Neuronal stem cell (in vitro differentiated cells): ENCODE measurements around the gene GHITM.

Experiments
- DNase-seq: peaks from one replicate; pipeline ENCODE4 v3.0.0-alpha.2; 2013; ENCODE audit warnings: low spot score
- H2AFZ ChIP-seq: one replicate; pipeline ENCODE4 v1.6.1; 2013; ENCODE audit warnings: mild to moderate bottlenecking, low read length, inconsistent platforms
- H2AK5ac ChIP-seq: 2 replicates; pipeline ENCODE4 v1.6.1; 2013; ENCODE audit warnings: low read depth, mild to moderate bottlenecking, inconsistent platforms, low read length, moderate library complexity, mixed read lengths
- H2BK120ac ChIP-seq: 2 replicates; pipeline ENCODE4 v1.6.1; 2013; ENCODE audit warnings: low read depth, mild to moderate bottlenecking, inconsistent platforms, low read length, moderate library complexity, mixed read lengths
- H2BK12ac ChIP-seq: one replicate; pipeline ENCODE4 v1.6.1; 2013; ENCODE audit warnings: low read length, inconsistent platforms
- H2BK15ac ChIP-seq: 2 replicates; pipeline ENCODE4 v1.6.1; 2013; ENCODE audit warnings: mild to moderate bottlenecking, low read length, inconsistent platforms, mixed read lengths
- H2BK5ac ChIP-seq: one replicate; pipeline ENCODE4 v1.6.1; 2013; ENCODE audit warnings: inconsistent platforms, mild to moderate bottlenecking, low read length, moderate library complexity
- H3K14ac ChIP-seq: one replicate; pipeline ENCODE4 v1.6.1; 2013; ENCODE audit warnings: low read length, inconsistent platforms
- H3K18ac ChIP-seq: 2 replicates; pipeline ENCODE4 v1.6.1; 2013; ENCODE audit warnings: low read length, inconsistent platforms
- H3K23ac ChIP-seq: 2 replicates; pipeline ENCODE4 v1.6.1; 2013; ENCODE audit warnings: low read depth, mild to moderate bottlenecking, mixed read lengths, low read length, inconsistent platforms; ENCODE audit not compliant: poor library complexity
- H3K27ac ChIP-seq: replicated peaks from 3 replicates; pipeline ENCODE4 v1.5.1; 2013; ENCODE audit warnings: low read length, inconsistent platforms
- H3K27me3 ChIP-seq, 3 experiments: 2 replicates each; pipeline ENCODE4 v1.6.1; 2013; ENCODE audit warnings: low read length in 3 of 3, mild to moderate bottlenecking in 2 of 3, inconsistent platforms in 1 of 3, low read depth in 1 of 3, mixed read lengths in 1 of 3, moderate library complexity in 1 of 3; ENCODE audit not compliant: control insufficient read depth in 3 of 3, insufficient read depth in 3 of 3
- H3K36me3 ChIP-seq, 2 donors: replicated peaks in 1 of 2; 2 replicates each; pipeline ENCODE4 v1.6.1; 2013; ENCODE audit warnings: low read length in 2 of 2; ENCODE audit not compliant: control insufficient read depth in 2 of 2, insufficient read depth in 2 of 2
- H3K4ac ChIP-seq: 2 replicates; pipeline ENCODE4 v1.6.1; 2013; ENCODE audit warnings: inconsistent platforms, mild to moderate bottlenecking, low read length, moderate library complexity
- H3K4me1 ChIP-seq, 2 donors: 1 replicate in 1 of 2; 2 replicates in 1 of 2; pipeline ENCODE4 v1.6.1; 2013; ENCODE audit warnings: low read length in 2 of 2, low read depth in 1 of 2; ENCODE audit not compliant: control insufficient read depth in 2 of 2, insufficient read depth in 1 of 2
- H3K4me2 ChIP-seq: one replicate; pipeline ENCODE4 v1.6.1; 2013; ENCODE audit warnings: mild to moderate bottlenecking, low read length, inconsistent platforms; ENCODE audit not compliant: insufficient read depth, poor library complexity, severe bottlenecking
- H3K4me3 ChIP-seq, 2 donors: 2 replicates each; pipeline ENCODE4 v1.5.1; 2013; ENCODE audit warnings: low read length in 2 of 2, mild to moderate bottlenecking in 2 of 2, inconsistent platforms in 1 of 2, moderate library complexity in 1 of 2
- H3K79me1 ChIP-seq: one replicate; pipeline ENCODE4 v1.6.1; 2013; ENCODE audit warnings: low read depth, mild to moderate bottlenecking, inconsistent platforms, low read length, moderate library complexity
- H3K9ac ChIP-seq: one replicate; pipeline ENCODE4 v1.6.1; 2013; ENCODE audit warnings: mild to moderate bottlenecking, low read depth, low read length, inconsistent platforms; ENCODE audit not compliant: poor library complexity
- H3K9me3 ChIP-seq, 2 donors: replicated peaks in 1 of 2; 2 replicates each; pipeline versions ENCODE3 to v1.6.1; 2013; ENCODE audit warnings: low read length in 2 of 2, mild to moderate bottlenecking in 2 of 2, inconsistent platforms in 1 of 2, low read depth in 1 of 2, mixed read lengths in 1 of 2, moderate library complexity in 1 of 2; ENCODE audit not compliant: control insufficient read depth in 2 of 2, insufficient read depth in 1 of 2
- H4K8ac ChIP-seq: one replicate; pipeline ENCODE4 v1.6.1; 2013; ENCODE audit warnings: low read depth, mild to moderate bottlenecking, inconsistent platforms, low read length, moderate library complexity
- H4K91ac ChIP-seq: one replicate; pipeline ENCODE4 v1.6.1; 2013; ENCODE audit warnings: low read length, low read depth, mild to moderate bottlenecking, inconsistent platforms; ENCODE audit not compliant: poor library complexity
- WGBS, 2 donors: extraction: QIAGEN DNeasy Blood & Tissue Kit; methylation state at CpG; one replicate each; pipeline ENCODE4 v1.1.7; 2013; ENCODE audit warnings: missing lambda C conversion rate in 2 of 2, mixed read lengths in 1 of 2; ENCODE audit not compliant: insufficient read length in 2 of 2, insufficient replicate concordance in 1 of 2; ENCODE audit errors: extremely low coverage in 2 of 2; 5-methylcytosine and 5-hydroxymethylcytosine counted together

Gene GHITM

DNA sequence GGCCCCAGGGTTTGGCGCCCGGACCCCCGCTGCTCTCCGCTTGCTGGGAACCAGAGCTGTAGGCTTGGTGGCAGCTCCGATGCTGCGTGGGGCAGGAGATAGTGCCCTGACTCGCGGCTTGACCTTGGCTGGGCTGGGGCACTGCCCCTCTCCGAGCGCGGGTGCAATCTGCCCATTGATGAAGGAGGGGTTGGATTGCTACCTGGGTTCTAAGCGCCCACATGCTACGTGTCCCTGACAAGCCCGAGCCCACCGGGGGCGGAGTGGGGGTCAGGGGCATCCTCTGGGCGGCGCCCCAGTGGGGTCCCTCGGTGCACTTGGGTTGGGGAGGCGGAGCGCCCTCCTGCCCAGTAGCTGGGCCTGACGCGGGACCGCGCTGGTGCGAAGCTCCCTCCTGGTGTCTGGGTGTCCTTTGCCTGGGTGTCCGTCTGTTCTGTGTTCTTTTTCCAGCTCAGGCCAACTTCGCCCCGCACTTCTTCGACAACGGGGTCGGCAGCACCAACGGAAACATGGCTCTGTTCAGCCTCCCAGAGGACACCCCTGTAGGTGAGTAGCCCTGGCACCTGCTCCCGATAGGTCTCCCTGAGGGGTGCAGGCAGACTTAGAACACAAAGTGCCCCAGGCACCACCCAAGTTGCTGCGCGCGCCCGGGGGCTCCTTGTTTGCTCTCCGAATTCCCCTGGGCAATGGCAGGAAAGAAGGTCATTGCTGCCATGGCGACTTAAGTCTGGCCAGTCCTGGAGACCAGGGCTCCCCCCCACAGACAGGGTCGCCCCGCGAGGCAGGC lies 55.9 kb downstream of the GHITM start:
- H4K8ac ChIP-seq, result no peak overlapping the region
- no peak overlapping the region for H3K27ac ChIP-seq
- no peak overlapping the region for H2BK5ac ChIP-seq
- peak overlapping the region; percentile 90 for H3K9ac ChIP-seq
- H3K4me2 ChIP-seq, result peak overlapping the region; percentile 94
- H3K23ac ChIP-seq, result peak overlapping the region; percentile 66
- H3K4me3 ChIP-seq, result peak overlapping the region; percentile 41 to 93
- H3K9me3 ChIP-seq, result no peaks in the 10 kb centered on the region
- peaks cover 4 to 89% (median 26%) of the 10 kb centered on the region in 3 experiments for H3K27me3 ChIP-seq
- no peak overlapping the region for H3K4ac ChIP-seq
- H2BK12ac ChIP-seq, result no peak overlapping the region
- peak overlapping the region; percentile 94 for H3K18ac ChIP-seq
- peak overlapping the region; percentile 76 for H2BK15ac ChIP-seq
- DNase-seq, result no peak
- peaks cover 7% of the 10 kb centered on the region in 2 donors for H3K4me1 ChIP-seq
- no peaks in the 10 kb centered on the region for H3K36me3 ChIP-seq
- no peak overlapping the region for H4K91ac ChIP-seq
- peak overlapping the region; percentile 93 for H2BK120ac ChIP-seq
- H3K79me1 ChIP-seq, result no peaks in the 10 kb centered on the region
- peak overlapping the region; percentile 57 for H2AK5ac ChIP-seq
- H3K14ac ChIP-seq, result peak overlapping the region; percentile 41
- WGBS, 2 donors, result no CpG with 5 or more reads among the region's 43 CpGs
- H2AFZ ChIP-seq, result peak overlapping the region; percentile 93

DNA sequence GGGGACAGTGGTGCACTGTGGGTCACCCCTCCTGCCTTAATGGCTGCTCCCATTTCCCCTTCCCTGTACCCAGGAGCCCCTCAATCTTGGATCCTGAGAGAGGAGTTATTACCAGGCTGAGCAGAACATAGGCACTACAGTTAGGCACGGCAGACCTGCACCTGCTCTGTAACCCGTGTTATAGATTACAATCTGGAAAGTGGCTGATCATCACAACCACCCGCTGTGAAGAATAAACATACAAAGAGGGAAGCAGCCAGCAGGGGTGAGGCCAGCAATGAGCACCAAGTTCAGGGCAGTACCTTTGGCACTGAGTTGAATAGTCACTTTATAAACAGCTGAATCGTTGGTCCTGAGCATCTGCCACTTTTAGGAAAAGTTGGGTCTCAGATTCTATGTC lies 56.8 kb downstream of the GHITM start:
- H2AFZ ChIP-seq, result no peak overlapping the region
- H3K23ac ChIP-seq, result no peak overlapping the region
- no peaks in the 10 kb centered on the region for H3K79me1 ChIP-seq
- H3K4me2 ChIP-seq, result no peak overlapping the region
- H2AK5ac ChIP-seq, result no peak overlapping the region
- no peak overlapping the region for H3K27ac ChIP-seq
- no peak overlapping the region for H2BK5ac ChIP-seq
- H3K36me3 ChIP-seq, result no peaks in the 10 kb centered on the region
- H2BK12ac ChIP-seq, result no peak overlapping the region
- H3K9ac ChIP-seq, result no peak overlapping the region
- no peaks in the 10 kb centered on the region for H3K9me3 ChIP-seq
- no peak for DNase-seq
- H2BK15ac ChIP-seq, result no peak overlapping the region
- no peak overlapping the region for H2BK120ac ChIP-seq
- no peak overlapping the region for H3K18ac ChIP-seq
- WGBS, 2 donors, result no CpG with 5 or more reads among the region's 4 CpGs
- no peak overlapping the region for H3K4me3 ChIP-seq
- no peak overlapping the region for H4K8ac ChIP-seq
- H3K4ac ChIP-seq, result no peak overlapping the region
- H3K14ac ChIP-seq, result no peak overlapping the region
- no peak overlapping the region for H4K91ac ChIP-seq
- H3K4me1 ChIP-seq, result peaks cover 7% of the 10 kb centered on the region in 2 donors
- peaks cover 4 to 80% (median 26%) of the 10 kb centered on the region in 3 experiments for H3K27me3 ChIP-seq

DNA sequence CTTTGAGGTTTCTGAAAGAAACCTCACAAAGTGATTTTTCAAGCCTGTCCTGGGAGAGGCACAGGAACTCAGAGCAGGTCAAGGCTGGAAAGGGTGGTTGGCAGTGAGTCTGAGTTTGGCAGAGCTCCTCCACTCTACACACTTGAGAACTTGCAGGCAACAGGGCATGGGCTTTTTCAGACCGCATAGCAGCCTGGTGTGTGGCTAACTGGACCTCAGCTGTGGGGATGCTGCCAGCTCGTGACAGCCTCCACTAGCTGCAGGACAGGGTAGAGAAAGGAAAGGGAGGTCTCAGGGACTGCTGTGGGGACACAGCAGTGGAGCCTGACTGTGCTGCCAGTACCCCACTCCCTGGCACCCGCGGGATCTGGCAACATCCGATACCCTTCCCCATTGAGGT lies 57.6 kb downstream of the GHITM start:
- Histone ChIP-seq H3K27ac (no peak overlapping the region), H3K27me3 (peaks cover 4 to 72% (median 26%) of the 10 kb centered on the region in 3 experiments), H2AK5ac (no peak overlapping the region), H3K36me3 (no peaks in the 10 kb centered on the region), H2AFZ (no peak overlapping the region), H3K4me3 (peak overlapping the region in 1 of 2 donors; percentile 28), H3K9me3 (no peaks in the 10 kb centered on the region), H3K14ac (no peak overlapping the region), H3K4me2 (no peak overlapping the region), H3K9ac (no peak overlapping the region), H3K18ac (no peak overlapping the region), H2BK15ac (no peak overlapping the region), H2BK5ac (peak overlapping the region; percentile 54), H2BK12ac (no peak overlapping the region), H3K79me1 (no peaks in the 10 kb centered on the region), H4K91ac (no peak overlapping the region), H4K8ac (no peak overlapping the region), H2BK120ac (no peak overlapping the region), H3K4me1 (peaks cover 7% of the 10 kb centered on the region in 2 donors), H3K23ac (no peak overlapping the region), H3K4ac (no peak overlapping the region)
- WGBS, 2 donors, result no CpG with 5 or more reads among the region's 5 CpGs
- DNase-seq, result no peak

DNA sequence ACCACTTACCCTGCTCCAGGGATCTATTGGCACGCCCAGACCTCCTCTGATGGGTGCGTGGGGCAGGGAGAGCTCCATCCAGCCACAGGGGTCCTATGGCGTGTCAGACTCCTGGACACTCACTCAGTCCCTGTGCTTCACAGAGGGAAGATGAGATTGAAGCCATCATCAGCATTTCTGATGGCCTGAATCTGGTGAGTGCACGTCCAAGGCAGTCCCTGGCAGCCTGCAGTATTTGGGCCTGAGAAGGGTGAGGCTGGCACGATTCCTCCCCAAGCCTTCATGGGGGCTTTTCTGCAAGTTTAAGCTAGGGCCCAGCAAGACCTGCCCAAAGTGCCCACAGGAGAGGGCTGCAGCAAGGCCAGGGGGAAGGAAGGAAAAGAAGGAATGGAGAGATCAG lies 58.3 kb downstream of the GHITM start:
- H3K18ac ChIP-seq, result no peak overlapping the region
- no peak overlapping the region for H2AFZ ChIP-seq
- H3K14ac ChIP-seq, result no peak overlapping the region
- H3K36me3 ChIP-seq, result no peaks in the 10 kb centered on the region
- no peak overlapping the region for H2BK120ac ChIP-seq
- no peak overlapping the region for H2BK15ac ChIP-seq
- no peaks in the 10 kb centered on the region for H3K9me3 ChIP-seq
- H3K9ac ChIP-seq, result no peak overlapping the region
- H3K79me1 ChIP-seq, result no peaks in the 10 kb centered on the region
- no peak overlapping the region for H3K4ac ChIP-seq
- peak overlapping the region; percentile 54 for H2BK5ac ChIP-seq
- peaks cover 4 to 67% (median 26%) of the 10 kb centered on the region in 3 experiments for H3K27me3 ChIP-seq
- H4K91ac ChIP-seq, result no peak overlapping the region
- H3K27ac ChIP-seq, result no peak overlapping the region
- no CpG with 5 or more reads among the region's 5 CpGs for WGBS, 2 donors
- H3K4me1 ChIP-seq, result peaks cover 7% of the 10 kb centered on the region in 2 donors
- H3K4me2 ChIP-seq, result no peak overlapping the region
- H2AK5ac ChIP-seq, result no peak overlapping the region
- no peak overlapping the region for H4K8ac ChIP-seq
- H3K4me3 ChIP-seq, result no peak overlapping the region
- no peak overlapping the region for H3K23ac ChIP-seq
- no peak overlapping the region for H2BK12ac ChIP-seq
- DNase-seq, result no peak
